K562 (cell line): ENCODE measurements around the gene DYNLT4. TPM values are rescaled to one million over a fixed set of nuclear protein-coding genes. Genes with fewer than 3 reads are reported as not detected.
A peak's percentile ranks its signal among the peaks of the same experiment; 100 is the strongest.

ENCODE experiments used
- ARHGAP35 ChIP-seq: fragments of 450-650 bp; IDR thresholded peaks from 2 replicates; pipeline ENCODE4 v1.6.1; 2018; ENCODE audit not compliant: partially characterized antibody
- ATF1 ChIP-seq, 2 experiments: fragments of 450-650 bp in 1 of 2; IDR thresholded peaks; 2 replicates each; pipeline ENCODE4 v1.6.1; 2016; ENCODE audit warnings: missing compliant biosample characterization in 1 of 2, missing genetic modification characterization in 1 of 2
- DNMT1 ChIP-seq: fragments of 450-650 bp; IDR thresholded peaks from 2 replicates; pipeline ENCODE4 v1.6.1; 2016; ENCODE audit warnings: antibody characterized with exemption, mild to moderate bottlenecking
- HLTF ChIP-seq: fragments of 450-650 bp; IDR thresholded peaks from 2 replicates; pipeline ENCODE4 v1.6.1; 2016
- HNRNPLL ChIP-seq: fragments of 200-400 bp; formaldehyde crosslinking; IDR thresholded peaks from 2 replicates; pipeline ENCODE4 v1.6.1; 2017; ENCODE audit warnings: low read length, low read depth, mild to moderate bottlenecking; ENCODE audit not compliant: poor library complexity, severe bottlenecking
- JUND ChIP-seq, 2 experiments: IDR thresholded peaks; 2 replicates in 1 of 2; 3 replicates in 1 of 2; pipeline ENCODE4 v1.6.1; 2011; ENCODE audit warnings: borderline replicate concordance in 2 of 2, low read depth in 2 of 2, low read length in 2 of 2, improper control_type of control experiment in 1 of 2, missing biosample characterization in 1 of 2, missing genetic modification characterization in 1 of 2, missing genetic modification reagents in 1 of 2
- MEIS2 ChIP-seq: fragments of 450-650 bp; IDR thresholded peaks from 2 replicates; pipeline ENCODE4 v1.6.1; 2014; ENCODE audit warnings: mild to moderate bottlenecking; ENCODE audit not compliant: partially characterized antibody
- NFRKB ChIP-seq: fragments of 450-650 bp; IDR thresholded peaks from 2 replicates; pipeline ENCODE4 v1.6.1; 2016; ENCODE audit warnings: low read depth
- SIX5 ChIP-seq, 2 experiments: IDR thresholded peaks; 2 replicates each; pipeline ENCODE4 v1.6.1; 2011; ENCODE audit warnings: low read length in 2 of 2, borderline replicate concordance in 1 of 2, low read depth in 1 of 2, mild to moderate bottlenecking in 1 of 2, moderate library complexity in 1 of 2; ENCODE audit not compliant: insufficient read depth in 1 of 2
- SMAD2 ChIP-seq: fragments of 150-350 bp; IDR thresholded peaks from 2 replicates; pipeline ENCODE4 v1.6.1; 2014; ENCODE audit warnings: low read depth, mild to moderate bottlenecking, low read length
- SMAD3 ChIP-seq: fragments of 450-650 bp; formaldehyde crosslinking; conservative IDR thresholded peaks from 2 replicates; pipeline ENCODE4 v1.4.0; 2020; ENCODE audit warnings: mild to moderate bottlenecking
- SMC3 ChIP-seq: conservative IDR thresholded peaks from 2 replicates; pipeline ENCODE4 v1.6.1; 2011; ENCODE audit warnings: low read depth, low read length, improper control_type of control experiment; ENCODE audit not compliant: insufficient read depth
- SREBF1 ChIP-seq: fragments of 150-350 bp; IDR thresholded peaks from 2 replicates; pipeline ENCODE4 v1.6.1; 2014; ENCODE audit warnings: antibody characterized with exemption, low read depth, low read length, borderline replicate concordance
- TBP ChIP-seq: optimal IDR thresholded peaks from 2 replicates; pipeline ENCODE3; 2011; ENCODE audit warnings: low read depth, low read length, improper control_type of control experiment
- TCF7L2 ChIP-seq: fragments of 150-350 bp; IDR thresholded peaks from 2 replicates; pipeline ENCODE4 v1.6.1; 2016; ENCODE audit warnings: low read depth, mild to moderate bottlenecking, low read length, moderate library complexity
- ZNF124 ChIP-seq: sonication (generic); formaldehyde crosslinking; IDR thresholded peaks from 2 replicates; pipeline ENCODE4 v1.8.1; 2022; ENCODE audit warnings: missing genetic modification reagents
- ZNF133 ChIP-seq: fragments of 250-450 bp; sonication (Bioruptor Pico); IDR thresholded peaks from 2 replicates; pipeline ENCODE4 v1.4.0; 2020; ENCODE audit warnings: mild to moderate bottlenecking
- polyA plus RNA-seq, 8 experiments: library from polyadenylated mRNA; depleted of rRNA in 4 of 8; stranded (reverse) in 5 of 8; unstranded in 3 of 8; fragments of >200 nt; fragmentation: Nextera tagmentation in 2 of 8; fragmentation: Illumina TruSeq in 1 of 8; extraction: Ambion mirVana in 2 of 8; extraction: Trizol in 1 of 8; gene quantifications; 2 replicates each; pipeline versions ENCODE4 v1.2.1 to v1.2.3, GENCODE V29; 2011 to 2014; ENCODE audit warnings: inconsistent platforms in 1 of 8, missing spikeins in 1 of 8
- total RNA-seq, 7 experiments: library from RNA; depleted of rRNA in 6 of 7; stranded (reverse); fragments of >200 nt in 6 of 7; fragmentation: Illumina TruSeq in 2 of 7; extraction: Trizol in 2 of 7; gene quantifications; 2 replicates each; pipeline versions ENCODE4 v1.2.1 to v1.2.3, GENCODE V29; 2011 to 2021; ENCODE audit warnings: low replicate concordance in 1 of 7
- TF ChIP-seq, protein P1 (sequence below): fragments of 250-450 bp; sonication (Bioruptor Pico); IDR thresholded peaks from 2 replicates; pipeline ENCODE4 v1.8.0; 2022; ENCODE audit warnings: moderate library complexity, mild to moderate bottlenecking, inconsistent platforms
- TF ChIP-seq, protein P2 (sequence below): fragments of 250-450 bp; sonication (Bioruptor Pico); IDR thresholded peaks from 2 replicates; pipeline ENCODE4 v1.4.0; 2020
- TF ChIP-seq, protein P3 (sequence below): sonication (generic); formaldehyde crosslinking; IDR thresholded peaks from 2 replicates; pipeline ENCODE4 v1.8.1; 2023; ENCODE audit warnings: mild to moderate bottlenecking, missing genetic modification reagents
- TF ChIP-seq, protein P4 (sequence below): sonication (generic); formaldehyde crosslinking; IDR thresholded peaks from 2 replicates; pipeline ENCODE4 v1.8.1; 2022; ENCODE audit warnings: missing genetic modification reagents

DYNLT4 gene
- total and polyA plus RNA-seq, 9 of the 15 experiments (the other 6 are each of a cell fraction or from before 2014, with no cell fraction given) = 0.29 to 0.73 TPM; not detected in 7

DNA sequence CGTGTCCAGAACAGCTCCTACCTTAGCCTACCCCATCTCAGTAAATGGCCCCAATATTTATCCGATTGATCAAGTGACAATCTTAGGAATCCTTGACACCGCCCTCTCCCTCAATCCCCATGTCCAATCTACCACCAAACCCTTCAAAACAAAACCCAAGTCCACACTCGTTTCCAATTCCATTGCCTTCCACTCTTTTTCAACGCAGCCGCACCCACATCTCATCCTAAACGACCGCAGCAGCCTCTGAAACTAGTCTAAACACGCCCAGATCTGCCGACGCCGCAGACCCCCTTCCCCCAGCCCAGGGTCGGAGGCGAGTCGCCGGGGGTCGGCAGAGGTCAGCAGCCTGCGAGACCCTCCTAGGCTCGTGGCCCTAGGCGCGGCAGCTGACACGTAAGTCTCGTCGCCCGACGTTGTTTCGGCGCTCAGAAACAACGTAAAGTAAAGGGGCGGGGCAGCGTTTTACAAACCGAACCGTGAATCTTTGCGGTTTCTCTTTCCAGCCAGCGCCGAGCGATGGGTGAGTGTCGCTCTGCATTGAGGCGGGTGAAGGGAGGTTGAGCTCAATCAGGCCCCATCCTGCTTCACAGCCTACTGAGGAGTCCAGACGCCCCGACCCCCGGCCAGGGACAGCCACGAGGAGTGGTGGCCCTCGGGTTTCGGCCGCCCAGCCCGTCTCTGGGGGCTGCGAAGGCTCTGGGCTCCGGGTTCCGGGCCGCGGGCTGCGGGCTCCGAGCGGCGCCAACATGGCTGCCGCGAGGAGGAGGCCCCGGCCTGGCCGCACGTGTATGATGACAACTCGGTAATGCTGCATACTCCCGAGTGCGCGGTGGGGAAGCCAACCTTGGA lies 31.8 kb downstream of the DYNLT4 start, which contains the start of gene RPS8 (continued):
- TF ChIP-seq JUND (IDR thresholded peaks at IDR 0.05; ENCODE audit: borderline replicate concordance, low read depth, low read length) = peak; percentile 50; the same call in 1 of the 2 replicates
- TF ChIP-seq JUND (tag; IDR thresholded peaks at IDR 0.05; ENCODE audit: borderline replicate concordance, low read depth, low read length) = 0 out of 3 replicates have a peak, but pooled peaks have one; percentile 27
- TF ChIP-seq, protein P1, sequence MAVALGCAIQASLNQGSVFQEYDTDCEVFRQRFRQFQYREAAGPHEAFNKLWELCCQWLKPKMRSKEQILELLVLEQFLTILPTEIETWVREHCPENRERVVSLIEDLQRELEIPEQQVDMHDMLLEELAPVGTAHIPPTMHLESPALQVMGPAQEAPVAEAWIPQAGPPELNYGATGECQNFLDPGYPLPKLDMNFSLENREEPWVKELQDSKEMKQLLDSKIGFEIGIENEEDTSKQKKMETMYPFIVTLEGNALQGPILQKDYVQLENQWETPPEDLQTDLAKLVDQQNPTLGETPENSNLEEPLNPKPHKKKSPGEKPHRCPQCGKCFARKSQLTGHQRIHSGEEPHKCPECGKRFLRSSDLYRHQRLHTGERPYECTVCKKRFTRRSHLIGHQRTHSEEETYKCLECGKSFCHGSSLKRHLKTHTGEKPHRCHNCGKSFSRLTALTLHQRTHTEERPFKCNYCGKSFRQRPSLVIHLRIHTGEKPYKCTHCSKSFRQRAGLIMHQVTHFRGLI (CRISPR knock-in tag) = no peak
- TF ChIP-seq SMAD3 (CRISPR knock-in tag) = 0 out of 2 replicates have a peak, but pooled peaks have one; percentile 34
- 0 out of 2 replicates have a peak, but pooled peaks have one; percentile 1 for TF ChIP-seq SMC3
- peak; percentile 28 for TF ChIP-seq MEIS2
- no peak for TF ChIP-seq ARHGAP35
- TF ChIP-seq NFRKB = peak; percentile 98
- TF ChIP-seq HNRNPLL = peak; percentile 82
- TF ChIP-seq, protein P2, sequence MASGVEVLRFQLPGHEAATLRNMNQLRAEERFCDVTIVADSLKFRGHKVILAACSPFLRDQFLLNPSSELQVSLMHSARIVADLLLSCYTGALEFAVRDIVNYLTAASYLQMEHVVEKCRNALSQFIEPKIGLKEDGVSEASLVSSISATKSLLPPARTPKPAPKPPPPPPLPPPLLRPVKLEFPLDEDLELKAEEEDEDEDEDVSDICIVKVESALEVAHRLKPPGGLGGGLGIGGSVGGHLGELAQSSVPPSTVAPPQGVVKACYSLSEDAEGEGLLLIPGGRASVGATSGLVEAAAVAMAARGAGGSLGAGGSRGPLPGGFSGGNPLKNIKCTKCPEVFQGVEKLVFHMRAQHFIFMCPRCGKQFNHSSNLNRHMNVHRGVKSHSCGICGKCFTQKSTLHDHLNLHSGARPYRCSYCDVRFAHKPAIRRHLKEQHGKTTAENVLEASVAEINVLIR (CRISPR knock-in tag) = peak; percentile 99
- no peak; the same call in 1 of the 2 replicates for TF ChIP-seq DNMT1
- TF ChIP-seq, protein P3, sequence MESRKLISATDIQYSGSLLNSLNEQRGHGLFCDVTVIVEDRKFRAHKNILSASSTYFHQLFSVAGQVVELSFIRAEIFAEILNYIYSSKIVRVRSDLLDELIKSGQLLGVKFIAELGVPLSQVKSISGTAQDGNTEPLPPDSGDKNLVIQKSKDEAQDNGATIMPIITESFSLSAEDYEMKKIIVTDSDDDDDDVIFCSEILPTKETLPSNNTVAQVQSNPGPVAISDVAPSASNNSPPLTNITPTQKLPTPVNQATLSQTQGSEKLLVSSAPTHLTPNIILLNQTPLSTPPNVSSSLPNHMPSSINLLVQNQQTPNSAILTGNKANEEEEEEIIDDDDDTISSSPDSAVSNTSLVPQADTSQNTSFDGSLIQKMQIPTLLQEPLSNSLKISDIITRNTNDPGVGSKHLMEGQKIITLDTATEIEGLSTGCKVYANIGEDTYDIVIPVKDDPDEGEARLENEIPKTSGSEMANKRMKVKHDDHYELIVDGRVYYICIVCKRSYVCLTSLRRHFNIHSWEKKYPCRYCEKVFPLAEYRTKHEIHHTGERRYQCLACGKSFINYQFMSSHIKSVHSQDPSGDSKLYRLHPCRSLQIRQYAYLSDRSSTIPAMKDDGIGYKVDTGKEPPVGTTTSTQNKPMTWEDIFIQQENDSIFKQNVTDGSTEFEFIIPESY = peak; percentile 85
- TF ChIP-seq TCF7L2 = no peak
- TF ChIP-seq HLTF = peak; percentile 97
- TF ChIP-seq ZNF124 (CRISPR knock-in tag) = 0 out of 2 replicates have a peak, but pooled peaks have one; percentile 69
- TF ChIP-seq TBP = peak; percentile 99
- no peak for TF ChIP-seq ZNF133 (CRISPR knock-in tag)
- TF ChIP-seq, protein P4, sequence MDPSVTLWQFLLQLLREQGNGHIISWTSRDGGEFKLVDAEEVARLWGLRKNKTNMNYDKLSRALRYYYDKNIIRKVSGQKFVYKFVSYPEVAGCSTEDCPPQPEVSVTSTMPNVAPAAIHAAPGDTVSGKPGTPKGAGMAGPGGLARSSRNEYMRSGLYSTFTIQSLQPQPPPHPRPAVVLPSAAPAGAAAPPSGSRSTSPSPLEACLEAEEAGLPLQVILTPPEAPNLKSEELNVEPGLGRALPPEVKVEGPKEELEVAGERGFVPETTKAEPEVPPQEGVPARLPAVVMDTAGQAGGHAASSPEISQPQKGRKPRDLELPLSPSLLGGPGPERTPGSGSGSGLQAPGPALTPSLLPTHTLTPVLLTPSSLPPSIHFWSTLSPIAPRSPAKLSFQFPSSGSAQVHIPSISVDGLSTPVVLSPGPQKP (CRISPR knock-in tag) = no peak
- 0 out of 2 replicates have a peak, but pooled peaks have one; percentile 40 for TF ChIP-seq SREBF1
- no peak for TF ChIP-seq SMAD2
- TF ChIP-seq SIX5 (IDR thresholded peaks at IDR 0.05; ENCODE audit: borderline replicate concordance in 1 of 2, insufficient read depth in 1 of 2, low read depth in 1 of 2, low read length in 2 of 2) = peak in 1 of 2 experiments; percentile 32; a peak in 2 of 4 replicates
- peak; percentile 98 for TF ChIP-seq ATF1 (CRISPR knock-in tag; IDR thresholded peaks at IDR 0.05)
- TF ChIP-seq ATF1 (tag; IDR thresholded peaks at IDR 0.05) = peak; percentile 100
